Nephron (organoid): ENCODE results near the gene PRTFDC1.
"Not testable (repeated sequence)": the region's sequence is repeated elsewhere in the genome, so short reads cannot be mapped to it uniquely, and the experiment has no call there.

Experiments used
- H3K27ac Mint-ChIP-seq, 3 experiments: 2 replicates each; pipeline ENCODE4 v1.8.0; 2020; ENCODE audit warnings: mixed read lengths in 3 of 3, mild to moderate bottlenecking in 2 of 3, moderate library complexity in 1 of 3
- H3K27me3 Mint-ChIP-seq: 2 replicates; pipeline ENCODE4 v1.8.0; 2021; ENCODE audit warnings: low read depth, mild to moderate bottlenecking, moderate library complexity, mixed read lengths
- H3K36me3 Mint-ChIP-seq: 2 replicates; pipeline ENCODE4 v1.8.0; 2020; ENCODE audit warnings: low read depth, mixed read lengths
- H3K4me1 Mint-ChIP-seq: 2 replicates; pipeline ENCODE4 v1.8.0; 2020; ENCODE audit warnings: mixed read lengths
- H3K4me3 Mint-ChIP-seq, 3 experiments: 2 replicates each; pipeline ENCODE4 v1.8.0; 2020; ENCODE audit warnings: mild to moderate bottlenecking in 3 of 3, mixed read lengths in 3 of 3, moderate library complexity in 2 of 3
- H3K9me3 Mint-ChIP-seq: 2 replicates; pipeline ENCODE4 v1.8.0; 2020; ENCODE audit warnings: mixed read lengths
- CTCF ChIP-seq, 3 experiments: fragments of 200-600 bp; sonication (generic); IDR thresholded peaks; one replicate each; pipeline ENCODE4 v1.5.0; 2021; ENCODE audit warnings: antibody characterized with exemption in 3 of 3; ENCODE audit not compliant: unreplicated experiment in 3 of 3

The PRTFDC1 gene

GRCh38 chr10:24843256-24843655, 109.2 kb downstream of the PRTFDC1 start:
- H3K36me3 Mint-ChIP-seq, result peaks cover 4% of the 10 kb centered on the region
- peaks cover 3% of the 10 kb centered on the region for H3K4me1 Mint-ChIP-seq
- H3K4me3 Mint-ChIP-seq, result no peak overlapping the region
- H3K27ac Mint-ChIP-seq, result no peak overlapping the region
- H3K27me3 Mint-ChIP-seq, result no peaks in the 10 kb centered on the region
- TF ChIP-seq CTCF (IDR thresholded peaks at IDR 0.05; ENCODE audit: unreplicated experiment in 3 of 3), result no peak
- H3K9me3 Mint-ChIP-seq, result no peaks in the 10 kb centered on the region

DNA sequence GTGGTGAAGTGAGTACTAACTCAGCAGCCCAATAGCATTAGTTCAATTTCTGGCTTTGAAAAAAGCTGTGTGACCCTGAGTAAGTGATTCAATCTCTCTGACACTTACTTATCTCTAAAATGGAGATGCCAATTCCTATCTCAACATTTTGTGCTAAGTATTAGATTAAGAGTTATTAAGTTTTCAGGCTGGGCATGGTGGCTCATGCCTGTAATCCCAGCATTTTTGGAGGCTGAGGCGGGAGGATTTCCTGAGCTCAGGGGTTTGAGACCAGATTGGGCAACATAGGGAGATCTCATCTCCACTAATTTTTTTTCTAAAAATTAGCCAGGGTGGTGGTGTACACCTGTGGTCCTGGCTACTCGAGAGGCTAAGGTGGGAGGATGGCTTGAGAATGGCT, 109.5 kb downstream of the PRTFDC1 start:
- no peaks in the 10 kb centered on the region for H3K9me3 Mint-ChIP-seq
- H3K36me3 Mint-ChIP-seq, result peaks cover 4% of the 10 kb centered on the region
- H3K27me3 Mint-ChIP-seq, result no peaks in the 10 kb centered on the region
- no peak overlapping the region for H3K4me3 Mint-ChIP-seq
- TF ChIP-seq CTCF (IDR thresholded peaks at IDR 0.05; ENCODE audit: unreplicated experiment in 3 of 3), result no peak
- H3K4me1 Mint-ChIP-seq, result no peaks in the 10 kb centered on the region
- no peak overlapping the region for H3K27ac Mint-ChIP-seq

DNA sequence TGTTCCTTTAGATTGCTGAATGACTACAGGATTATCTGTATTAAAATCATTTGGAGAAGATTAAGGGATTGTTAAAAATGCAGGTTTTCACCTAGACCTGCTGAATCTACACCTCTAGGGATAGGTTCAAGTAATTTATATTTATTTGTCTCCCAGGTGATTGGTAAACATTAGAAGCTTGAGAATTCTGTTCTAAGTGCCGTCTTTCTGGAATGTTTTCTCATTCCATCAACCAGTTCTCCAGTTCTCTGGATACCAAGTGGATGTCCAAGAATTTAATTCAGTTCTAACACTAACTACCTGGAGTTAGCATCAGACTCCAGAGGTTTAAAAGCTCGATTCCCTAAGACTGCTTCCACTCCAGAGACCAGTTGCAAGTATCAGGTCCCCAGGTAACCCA, 110.9 kb downstream of the PRTFDC1 start:
- peaks cover 4% of the 10 kb centered on the region for H3K36me3 Mint-ChIP-seq
- TF ChIP-seq CTCF (IDR thresholded peaks at IDR 0.05; ENCODE audit: unreplicated experiment in 3 of 3), result no peak
- H3K9me3 Mint-ChIP-seq, result peaks cover 9% of the 10 kb centered on the region
- no peak overlapping the region for H3K27ac Mint-ChIP-seq
- H3K27me3 Mint-ChIP-seq, result no peaks in the 10 kb centered on the region
- H3K4me3 Mint-ChIP-seq, result no peak overlapping the region
- H3K4me1 Mint-ChIP-seq, result no peaks in the 10 kb centered on the region

GRCh38 chr10:24840784-24841183, 111.6 kb downstream of the PRTFDC1 start:
- no peak for TF ChIP-seq CTCF (IDR thresholded peaks at IDR 0.05; ENCODE audit: unreplicated experiment in 3 of 3)
- Mint-ChIP-seq H3K9me3 (peaks cover 13% of the 10 kb centered on the region), H3K27me3 (no peaks in the 10 kb centered on the region), H3K36me3 (no peaks in the 10 kb centered on the region), H3K27ac (no peak overlapping the region), H3K4me1 (no peaks in the 10 kb centered on the region), H3K4me3 (no peak overlapping the region)

GRCh38 chr10:24837781-24838180, 114.6 kb downstream of the PRTFDC1 start:
- H3K4me1 Mint-ChIP-seq, H3K27me3 Mint-ChIP-seq, H3K27ac Mint-ChIP-seq, H3K4me3 Mint-ChIP-seq, H3K36me3 Mint-ChIP-seq: not testable (repeated sequence)
- peaks cover 19% of the 10 kb centered on the region for H3K9me3 Mint-ChIP-seq

GRCh38 chr10:24834869-24835268, 117.5 kb downstream of the PRTFDC1 start:
- Mint-ChIP-seq H3K4me1 (no peaks in the 10 kb centered on the region), H3K36me3 (no peaks in the 10 kb centered on the region), H3K9me3 (peaks cover 21% of the 10 kb centered on the region), H3K27me3 (no peaks in the 10 kb centered on the region), H3K4me3 (no peak overlapping the region), H3K27ac (no peak overlapping the region)
- TF ChIP-seq CTCF (IDR thresholded peaks at IDR 0.05; ENCODE audit: unreplicated experiment in 3 of 3), result no peak
